CD4-positive, alpha-beta T cell (primary cell): ENCODE results near the gene TREM1. TPM values are rescaled to one million over a fixed set of nuclear protein-coding genes. Genes with fewer than 3 reads are reported as not detected.

Source experiments
- ATAC-seq: fragments of 200-7000 bp; cut with Tn5 transposase; one replicate; pipeline ENCODE4 v1.10.0; 2022; ENCODE audit warnings: mild to moderate bottlenecking; ENCODE audit not compliant: poor library complexity
- CTCF ChIA-PET: fragments of 350-600 bp; sonication (Branson Sonifier 250); formaldehyde crosslinking; loops from one replicate; lab custom pipeline; 2021; ENCODE audit warnings: antibody characterized with exemption, inconsistent platforms; lab: Charles Lee
- POLR2A ChIA-PET: fragments of 350-600 bp; sonication (Branson Sonifier 250); formaldehyde crosslinking; loops from one replicate; lab custom pipeline; 2021; ENCODE audit warnings: antibody characterized with exemption, inconsistent platforms; lab: Charles Lee
- DNase-seq, 14 experiments: peaks; one replicate each; pipeline ENCODE4 v3.0.0-alpha.2; 2013 to 2020; ENCODE audit warnings: mixed read lengths in 2 of 14
- H3K27ac ChIP-seq, 2 donors: one replicate each; pipeline versions ENCODE4 v1.5.1 to v1.7.0; 2013; ENCODE audit warnings: low read length in 2 of 2, low read depth in 1 of 2, mild to moderate bottlenecking in 1 of 2
- H3K27me3 ChIP-seq, 2 experiments: 1 replicate in 1 of 2; 2 replicates in 1 of 2; pipeline versions ENCODE4 v1.6.1 to v1.7.0; 2013; ENCODE audit warnings: low read length in 2 of 2, control low read depth in 1 of 2, mild to moderate bottlenecking in 1 of 2, moderate library complexity in 1 of 2; ENCODE audit not compliant: insufficient read depth in 2 of 2, control insufficient read depth in 1 of 2
- H3K36me3 ChIP-seq: one replicate; pipeline ENCODE4 v1.6.1; 2013; ENCODE audit warnings: low read length, control low read depth; ENCODE audit not compliant: insufficient read depth
- H3K4me1 ChIP-seq: one replicate; pipeline ENCODE4 v1.6.1; 2013; ENCODE audit warnings: low read length, control low read depth; ENCODE audit not compliant: insufficient read depth
- H3K4me3 ChIP-seq: one replicate; pipeline ENCODE4 v1.5.1; 2013; ENCODE audit warnings: mild to moderate bottlenecking, low read length, moderate library complexity
- H3K9me3 ChIP-seq, 2 experiments: 1 replicate in 1 of 2; 2 replicates in 1 of 2; pipeline versions ENCODE4 v1.6.1 to v1.7.0; 2013; ENCODE audit warnings: low read length in 2 of 2, mild to moderate bottlenecking in 2 of 2, control low read depth in 1 of 2, moderate library complexity in 1 of 2; ENCODE audit not compliant: control insufficient read depth in 1 of 2, insufficient read depth in 1 of 2
- H3K27ac Mint-ChIP-seq: one replicate; pipeline ENCODE4 v1.8.0; 2020; ENCODE audit warnings: mixed read lengths
- H3K27me3 Mint-ChIP-seq: one replicate; pipeline ENCODE4 v1.8.0; 2021; ENCODE audit warnings: mixed read lengths
- H3K36me3 Mint-ChIP-seq: one replicate; pipeline ENCODE4 v1.8.0; 2021; ENCODE audit warnings: low read depth, mixed read lengths
- H3K4me1 Mint-ChIP-seq: one replicate; pipeline ENCODE4 v1.8.0; 2021; ENCODE audit warnings: low read depth, mixed read lengths
- H3K4me3 Mint-ChIP-seq: one replicate; pipeline ENCODE4 v1.8.0; 2020; ENCODE audit warnings: mild to moderate bottlenecking, mixed read lengths
- H3K9me3 Mint-ChIP-seq: one replicate; pipeline ENCODE4 v1.8.0; 2020; ENCODE audit warnings: mixed read lengths
- CTCF ChIP-seq: fragments of 200-600 bp; IDR thresholded peaks from one replicate; pipeline ENCODE4 v1.8.0; 2022; ENCODE audit warnings: antibody characterized with exemption, mild to moderate bottlenecking
- intact Hi-C, 2 experiments: fragments of 100-400 bp; cut with DNase I in 1 of 2; cut with micrococcal nuclease in 1 of 2; formaldehyde crosslinking; loops; one replicate each; pipeline versions ENCODE4 v1.15.1 to v1.9.0; 2023 to 2025; cut with DNase I, micrococcal nuclease
- total RNA-seq, 174 experiments: library from RNA in 2 of 174; stranded (reverse) in 2 of 174; gene quantifications; one replicate each; pipeline ENCODE4 v1.2.3 and lab custom pipeline; 2021 to 2026

TREM1 gene
- total RNA-seq, 2 experiments from 2014 or later: 1.8 to 2.8 TPM

GRCh38 chr6:41258196-41258493 lies 28.3 kb downstream of the TREM1 start:
- H3K27me3 Mint-ChIP-seq: no peaks in the 10 kb centered on the region
- no peaks in the 10 kb centered on the region for H3K27me3 ChIP-seq
- no peak overlapping the region for H3K27ac ChIP-seq
- ATAC-seq: no peak
- no peak overlapping the region for H3K4me3 Mint-ChIP-seq
- no peak overlapping the region for H3K27ac Mint-ChIP-seq
- H3K4me1 Mint-ChIP-seq: no peaks in the 10 kb centered on the region
- no peaks in the 10 kb centered on the region for H3K36me3 ChIP-seq
- TF ChIP-seq CTCF: no peak
- intact Hi-C loops: no loop called here
- H3K4me1 ChIP-seq: no peaks in the 10 kb centered on the region
- ChIA-PET POLR2A (no interaction called here), CTCF (no interaction called here)
- H3K4me3 ChIP-seq: no peak overlapping the region
- no peak for DNase-seq
- peaks cover 15% of the 10 kb centered on the region for H3K36me3 Mint-ChIP-seq
- peaks cover 11% of the 10 kb centered on the region for H3K9me3 Mint-ChIP-seq
- H3K9me3 ChIP-seq: peaks cover 0 to 26% of the 10 kb centered on the region in 2 experiments

- H3K27ac Mint-ChIP-seq: no peak overlapping the region
- peaks cover 0 to 23% of the 10 kb centered on the region in 2 experiments for H3K9me3 ChIP-seq
- H3K27ac ChIP-seq: no peak overlapping the region
- peaks cover 9% of the 10 kb centered on the region for H3K9me3 Mint-ChIP-seq
- no peaks in the 10 kb centered on the region for H3K27me3 Mint-ChIP-seq
- ChIA-PET CTCF (no interaction called here), POLR2A (no interaction called here)
- no peaks in the 10 kb centered on the region for H3K4me1 Mint-ChIP-seq
- no peaks in the 10 kb centered on the region for H3K36me3 ChIP-seq
- intact Hi-C loops: no loop called here
- DNase-seq (no peak), ATAC-seq (no peak)
- H3K36me3 Mint-ChIP-seq: peaks cover 14% of the 10 kb centered on the region
- H3K4me1 ChIP-seq: no peaks in the 10 kb centered on the region
- H3K4me3 ChIP-seq: no peak overlapping the region
- no peak overlapping the region for H3K4me3 Mint-ChIP-seq
- no peak for TF ChIP-seq CTCF
- H3K27me3 ChIP-seq: peaks cover 0 to 4% of the 10 kb centered on the region in 2 experiments
These were observed 28.9 kb downstream of the TREM1 start for GRCh38 chr6:41257369-41258195.

GRCh38 chr6:41256383-41256782 lies 30.1 kb downstream of the TREM1 start:
- peaks cover 0 to 4% of the 10 kb centered on the region in 2 experiments for H3K27me3 ChIP-seq
- no peak overlapping the region for H3K27ac ChIP-seq
- CTCF ChIA-PET: no interaction called here
- ATAC-seq (no peak), DNase-seq (no peak)
- Mint-ChIP-seq H3K4me1 (no peaks in the 10 kb centered on the region), H3K9me3 (peaks cover 4% of the 10 kb centered on the region), H3K27me3 (no peaks in the 10 kb centered on the region), H3K4me3 (no peak overlapping the region), H3K36me3 (peaks cover 4% of the 10 kb centered on the region), H3K27ac (no peak overlapping the region)
- H3K4me3 ChIP-seq: no peak overlapping the region
- POLR2A ChIA-PET: no interaction called here
- peaks cover 0 to 12% of the 10 kb centered on the region in 2 experiments for H3K9me3 ChIP-seq
- H3K4me1 ChIP-seq: no peaks in the 10 kb centered on the region
- intact Hi-C loops: no loop called here
- no peaks in the 10 kb centered on the region for H3K36me3 ChIP-seq
- no peak for TF ChIP-seq CTCF
